HepG2 (cell line): ENCODE data around the gene TMEM229A. TPM values are rescaled to one million over a fixed set of nuclear protein-coding genes. Genes with fewer than 3 reads are reported as not detected.

ENCODE experiments used
- BRD4 ChIP-seq: sonication (generic); formaldehyde crosslinking; IDR thresholded peaks from 2 replicates; pipeline ENCODE4 v1.4.0; 2020; ENCODE audit warnings: missing genetic modification reagents
- DMAP1 ChIP-seq: IDR thresholded peaks from 2 replicates; pipeline ENCODE4 v1.6.1; 2016
- ZKSCAN8 ChIP-seq: IDR thresholded peaks from 2 replicates; pipeline ENCODE4 v1.6.1; 2016; ENCODE audit warnings: borderline replicate concordance, missing genetic modification reagents, missing compliant biosample characterization
- ZNF577 ChIP-seq: sonication (generic); formaldehyde crosslinking; IDR thresholded peaks from 2 replicates; pipeline ENCODE4 v1.4.0; 2020; ENCODE audit warnings: mild to moderate bottlenecking, low read depth, missing genetic modification reagents, borderline replicate concordance
- polyA plus RNA-seq, 8 experiments: library from polyadenylated mRNA; depleted of rRNA in 3 of 8; stranded (reverse) in 7 of 8; unstranded in 1 of 8; fragments of >200 nt; fragmentation: Illumina TruSeq in 4 of 8; extraction: Trizol in 4 of 8; gene quantifications; 2 replicates each; pipeline versions ENCODE4 v1.2.1 to v1.2.3, GENCODE V29; 2011 to 2016; ENCODE audit warnings: low read depth in 4 of 8, missing spikeins in 1 of 8, mixed read lengths in 1 of 8; ENCODE audit not compliant: insufficient read depth in 1 of 8
- total RNA-seq, 5 experiments: library from RNA; depleted of rRNA; stranded (reverse); fragments of >200 nt; fragmentation: Illumina TruSeq; extraction: Trizol; gene quantifications; 2 replicates each; pipeline ENCODE4 v1.2.3, GENCODE V29; 2016; ENCODE audit warnings: low read depth in 1 of 5
- TF ChIP-seq, protein P1 (sequence below), 2 experiments: sonication (generic) in 1 of 2; formaldehyde crosslinking in 1 of 2; IDR thresholded peaks; 2 replicates each; pipeline versions ENCODE4 v1.6.1 to v1.9.0; 2014 to 2022; ENCODE audit warnings: antibody characterized with exemption in 1 of 2, borderline replicate concordance in 1 of 2, inconsistent platforms in 1 of 2, low read depth in 1 of 2, missing genetic modification reagents in 1 of 2
- TF ChIP-seq, protein P2 (sequence below): fragments of 450-650 bp; IDR thresholded peaks from 2 replicates; pipeline ENCODE4 v1.6.1; 2017; ENCODE audit warnings: mild to moderate bottlenecking
- TF ChIP-seq, protein P3 (sequence below): sonication (generic); formaldehyde crosslinking; IDR thresholded peaks from 2 replicates; pipeline ENCODE4 v1.4.0; 2020; ENCODE audit warnings: missing genetic modification reagents
- TF ChIP-seq, protein P4 (sequence below): sonication (generic); formaldehyde crosslinking; IDR thresholded peaks from 2 replicates; pipeline ENCODE4 v1.5.0; 2020; ENCODE audit warnings: missing genetic modification reagents
- TF ChIP-seq, protein P5 (sequence below): sonication (generic); formaldehyde crosslinking; IDR thresholded peaks from 2 replicates; pipeline ENCODE4 v1.4.0; 2020; ENCODE audit warnings: mild to moderate bottlenecking, missing genetic modification reagents

The TMEM229A gene
- total and polyA plus RNA-seq, 2 of the 13 experiments (the other 11 are each of a cell fraction or from before 2014, with no cell fraction given) = not detected

DNA sequence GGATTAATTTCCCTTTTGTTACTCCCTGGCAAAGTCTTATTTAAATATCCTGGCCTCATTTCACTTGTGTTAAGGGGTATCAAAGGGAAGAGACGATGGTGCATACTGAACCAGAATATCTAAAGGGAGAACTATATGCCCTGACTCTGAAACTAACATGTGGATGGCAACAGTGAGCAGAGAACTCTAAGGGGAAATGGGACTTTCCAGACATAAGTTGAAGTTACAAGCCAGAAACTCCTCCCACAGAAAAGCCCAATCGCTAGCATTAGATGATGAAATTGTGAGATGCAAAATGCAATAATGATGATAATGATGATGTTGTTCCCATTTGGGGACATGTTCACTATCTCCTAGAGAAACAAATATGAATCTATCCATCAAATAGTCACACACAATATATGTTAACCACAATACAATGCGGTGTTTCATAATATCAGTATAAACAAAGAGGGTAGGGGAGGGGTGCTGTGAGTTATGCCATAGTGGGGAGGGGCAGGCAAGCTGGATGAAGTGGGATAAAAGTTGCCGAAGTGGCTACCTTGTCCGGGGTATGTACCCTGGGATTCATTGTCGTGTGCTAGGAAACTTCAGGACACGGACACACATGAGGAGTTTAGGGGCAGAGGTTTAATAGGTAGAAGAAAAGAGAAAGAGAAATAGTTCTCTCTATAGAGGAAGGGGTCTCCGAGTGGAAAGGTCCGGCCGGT lies 37.1 kb downstream of the TMEM229A start (continued):
- TF ChIP-seq, protein P1, sequence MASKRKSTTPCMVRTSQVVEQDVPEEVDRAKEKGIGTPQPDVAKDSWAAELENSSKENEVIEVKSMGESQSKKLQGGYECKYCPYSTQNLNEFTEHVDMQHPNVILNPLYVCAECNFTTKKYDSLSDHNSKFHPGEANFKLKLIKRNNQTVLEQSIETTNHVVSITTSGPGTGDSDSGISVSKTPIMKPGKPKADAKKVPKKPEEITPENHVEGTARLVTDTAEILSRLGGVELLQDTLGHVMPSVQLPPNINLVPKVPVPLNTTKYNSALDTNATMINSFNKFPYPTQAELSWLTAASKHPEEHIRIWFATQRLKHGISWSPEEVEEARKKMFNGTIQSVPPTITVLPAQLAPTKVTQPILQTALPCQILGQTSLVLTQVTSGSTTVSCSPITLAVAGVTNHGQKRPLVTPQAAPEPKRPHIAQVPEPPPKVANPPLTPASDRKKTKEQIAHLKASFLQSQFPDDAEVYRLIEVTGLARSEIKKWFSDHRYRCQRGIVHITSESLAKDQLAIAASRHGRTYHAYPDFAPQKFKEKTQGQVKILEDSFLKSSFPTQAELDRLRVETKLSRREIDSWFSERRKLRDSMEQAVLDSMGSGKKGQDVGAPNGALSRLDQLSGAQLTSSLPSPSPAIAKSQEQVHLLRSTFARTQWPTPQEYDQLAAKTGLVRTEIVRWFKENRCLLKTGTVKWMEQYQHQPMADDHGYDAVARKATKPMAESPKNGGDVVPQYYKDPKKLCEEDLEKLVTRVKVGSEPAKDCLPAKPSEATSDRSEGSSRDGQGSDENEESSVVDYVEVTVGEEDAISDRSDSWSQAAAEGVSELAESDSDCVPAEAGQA (IDR thresholded peaks at IDR 0.05; ENCODE audit: low read depth) = no peak
- TF ChIP-seq, protein P1 (CRISPR knock-in tag; IDR thresholded peaks at IDR 0.05; ENCODE audit: borderline replicate concordance) = no peak
- TF ChIP-seq, protein P2, sequence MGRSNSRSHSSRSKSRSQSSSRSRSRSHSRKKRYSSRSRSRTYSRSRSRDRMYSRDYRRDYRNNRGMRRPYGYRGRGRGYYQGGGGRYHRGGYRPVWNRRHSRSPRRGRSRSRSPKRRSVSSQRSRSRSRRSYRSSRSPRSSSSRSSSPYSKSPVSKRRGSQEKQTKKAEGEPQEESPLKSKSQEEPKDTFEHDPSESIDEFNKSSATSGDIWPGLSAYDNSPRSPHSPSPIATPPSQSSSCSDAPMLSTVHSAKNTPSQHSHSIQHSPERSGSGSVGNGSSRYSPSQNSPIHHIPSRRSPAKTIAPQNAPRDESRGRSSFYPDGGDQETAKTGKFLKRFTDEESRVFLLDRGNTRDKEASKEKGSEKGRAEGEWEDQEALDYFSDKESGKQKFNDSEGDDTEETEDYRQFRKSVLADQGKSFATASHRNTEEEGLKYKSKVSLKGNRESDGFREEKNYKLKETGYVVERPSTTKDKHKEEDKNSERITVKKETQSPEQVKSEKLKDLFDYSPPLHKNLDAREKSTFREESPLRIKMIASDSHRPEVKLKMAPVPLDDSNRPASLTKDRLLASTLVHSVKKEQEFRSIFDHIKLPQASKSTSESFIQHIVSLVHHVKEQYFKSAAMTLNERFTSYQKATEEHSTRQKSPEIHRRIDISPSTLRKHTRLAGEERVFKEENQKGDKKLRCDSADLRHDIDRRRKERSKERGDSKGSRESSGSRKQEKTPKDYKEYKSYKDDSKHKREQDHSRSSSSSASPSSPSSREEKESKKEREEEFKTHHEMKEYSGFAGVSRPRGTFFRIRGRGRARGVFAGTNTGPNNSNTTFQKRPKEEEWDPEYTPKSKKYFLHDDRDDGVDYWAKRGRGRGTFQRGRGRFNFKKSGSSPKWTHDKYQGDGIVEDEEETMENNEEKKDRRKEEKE = no peak
- TF ChIP-seq DMAP1 = no peak
- TF ChIP-seq, protein P3, sequence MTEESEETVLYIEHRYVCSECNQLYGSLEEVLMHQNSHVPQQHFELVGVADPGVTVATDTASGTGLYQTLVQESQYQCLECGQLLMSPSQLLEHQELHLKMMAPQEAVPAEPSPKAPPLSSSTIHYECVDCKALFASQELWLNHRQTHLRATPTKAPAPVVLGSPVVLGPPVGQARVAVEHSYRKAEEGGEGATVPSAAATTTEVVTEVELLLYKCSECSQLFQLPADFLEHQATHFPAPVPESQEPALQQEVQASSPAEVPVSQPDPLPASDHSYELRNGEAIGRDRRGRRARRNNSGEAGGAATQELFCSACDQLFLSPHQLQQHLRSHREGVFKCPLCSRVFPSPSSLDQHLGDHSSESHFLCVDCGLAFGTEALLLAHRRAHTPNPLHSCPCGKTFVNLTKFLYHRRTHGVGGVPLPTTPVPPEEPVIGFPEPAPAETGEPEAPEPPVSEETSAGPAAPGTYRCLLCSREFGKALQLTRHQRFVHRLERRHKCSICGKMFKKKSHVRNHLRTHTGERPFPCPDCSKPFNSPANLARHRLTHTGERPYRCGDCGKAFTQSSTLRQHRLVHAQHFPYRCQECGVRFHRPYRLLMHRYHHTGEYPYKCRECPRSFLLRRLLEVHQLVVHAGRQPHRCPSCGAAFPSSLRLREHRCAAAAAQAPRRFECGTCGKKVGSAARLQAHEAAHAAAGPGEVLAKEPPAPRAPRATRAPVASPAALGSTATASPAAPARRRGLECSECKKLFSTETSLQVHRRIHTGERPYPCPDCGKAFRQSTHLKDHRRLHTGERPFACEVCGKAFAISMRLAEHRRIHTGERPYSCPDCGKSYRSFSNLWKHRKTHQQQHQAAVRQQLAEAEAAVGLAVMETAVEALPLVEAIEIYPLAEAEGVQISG = no peak
- TF ChIP-seq ZKSCAN8 = no peak
- TF ChIP-seq ZNF577 (CRISPR knock-in tag) = no peak
- TF ChIP-seq, protein P4, sequence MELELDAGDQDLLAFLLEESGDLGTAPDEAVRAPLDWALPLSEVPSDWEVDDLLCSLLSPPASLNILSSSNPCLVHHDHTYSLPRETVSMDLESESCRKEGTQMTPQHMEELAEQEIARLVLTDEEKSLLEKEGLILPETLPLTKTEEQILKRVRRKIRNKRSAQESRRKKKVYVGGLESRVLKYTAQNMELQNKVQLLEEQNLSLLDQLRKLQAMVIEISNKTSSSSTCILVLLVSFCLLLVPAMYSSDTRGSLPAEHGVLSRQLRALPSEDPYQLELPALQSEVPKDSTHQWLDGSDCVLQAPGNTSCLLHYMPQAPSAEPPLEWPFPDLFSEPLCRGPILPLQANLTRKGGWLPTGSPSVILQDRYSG (CRISPR knock-in tag) = no peak
- TF ChIP-seq BRD4 (CRISPR knock-in tag) = no peak
- TF ChIP-seq, protein P5, sequence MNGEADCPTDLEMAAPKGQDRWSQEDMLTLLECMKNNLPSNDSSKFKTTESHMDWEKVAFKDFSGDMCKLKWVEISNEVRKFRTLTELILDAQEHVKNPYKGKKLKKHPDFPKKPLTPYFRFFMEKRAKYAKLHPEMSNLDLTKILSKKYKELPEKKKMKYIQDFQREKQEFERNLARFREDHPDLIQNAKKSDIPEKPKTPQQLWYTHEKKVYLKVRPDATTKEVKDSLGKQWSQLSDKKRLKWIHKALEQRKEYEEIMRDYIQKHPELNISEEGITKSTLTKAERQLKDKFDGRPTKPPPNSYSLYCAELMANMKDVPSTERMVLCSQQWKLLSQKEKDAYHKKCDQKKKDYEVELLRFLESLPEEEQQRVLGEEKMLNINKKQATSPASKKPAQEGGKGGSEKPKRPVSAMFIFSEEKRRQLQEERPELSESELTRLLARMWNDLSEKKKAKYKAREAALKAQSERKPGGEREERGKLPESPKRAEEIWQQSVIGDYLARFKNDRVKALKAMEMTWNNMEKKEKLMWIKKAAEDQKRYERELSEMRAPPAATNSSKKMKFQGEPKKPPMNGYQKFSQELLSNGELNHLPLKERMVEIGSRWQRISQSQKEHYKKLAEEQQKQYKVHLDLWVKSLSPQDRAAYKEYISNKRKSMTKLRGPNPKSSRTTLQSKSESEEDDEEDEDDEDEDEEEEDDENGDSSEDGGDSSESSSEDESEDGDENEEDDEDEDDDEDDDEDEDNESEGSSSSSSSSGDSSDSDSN (CRISPR knock-in tag) = no peak
